Liver (tissue), 3 donors: Measurements from ENCODE around the gene COPS7A.

Source experiments
- RAD21 ChIP-seq, 2 donors: IDR thresholded peaks; 2 replicates each; pipeline ENCODE4 v1.6.1; 2016; ENCODE audit warnings: antibody characterized with exemption in 2 of 2, mild to moderate bottlenecking in 2 of 2
- RXRA ChIP-seq, 2 donors: IDR thresholded peaks; 2 replicates each; pipeline ENCODE4 v1.6.1; 2017 to 2018; ENCODE audit warnings: antibody characterized with exemption in 2 of 2, mild to moderate bottlenecking in 1 of 2
- TAF1 ChIP-seq: conservative IDR thresholded peaks from 2 replicates; pipeline ENCODE4 v1.6.1; 2016; ENCODE audit warnings: antibody characterized with exemption, mild to moderate bottlenecking
- TF ChIP-seq, protein P1 (sequence below): fragments of 150-350 bp; IDR thresholded peaks from 2 replicates; pipeline ENCODE4 v1.5.1; 2017; ENCODE audit warnings: improper control_type of control experiment, low read depth, low read length; ENCODE audit not compliant: missing input control
- TF ChIP-seq, protein P2 (sequence below): IDR thresholded peaks from 2 replicates; pipeline ENCODE4 v1.6.1; 2016; ENCODE audit warnings: antibody characterized with exemption, mild to moderate bottlenecking
- TF ChIP-seq, protein P3 (sequence below): IDR thresholded peaks from 2 replicates; pipeline ENCODE4 v1.6.1; 2016; ENCODE audit warnings: antibody characterized with exemption
- TF ChIP-seq, protein P4 (sequence below): IDR thresholded peaks from 2 replicates; pipeline ENCODE4 v1.6.1; 2016; ENCODE audit warnings: antibody characterized with exemption
- donor health status: healthy.
- donor health status: healthy.

DNA sequence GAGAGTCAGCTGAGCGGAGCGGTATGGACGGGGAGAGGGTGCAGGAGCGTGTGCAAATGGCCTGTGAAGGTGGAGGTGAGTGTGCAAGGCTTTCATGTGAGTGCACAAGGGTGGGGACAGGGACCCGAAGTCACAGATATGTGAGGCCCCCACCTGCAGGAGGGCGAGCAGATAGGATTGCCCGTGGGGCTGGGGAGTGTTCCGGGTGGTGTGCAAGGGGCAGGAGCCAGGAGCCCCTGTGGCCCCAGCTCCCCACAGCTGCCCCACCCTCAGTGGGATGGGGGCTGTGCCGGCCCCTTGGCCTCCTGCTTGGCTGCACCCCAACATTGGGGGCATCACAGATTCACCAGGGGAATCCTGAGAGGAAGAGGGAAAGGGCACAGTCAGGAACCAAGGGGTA, 29.1 kb upstream of the COPS7A start:
- no peak for TF ChIP-seq RAD21 (IDR thresholded peaks at IDR 0.05)
- TF ChIP-seq, protein P1, sequence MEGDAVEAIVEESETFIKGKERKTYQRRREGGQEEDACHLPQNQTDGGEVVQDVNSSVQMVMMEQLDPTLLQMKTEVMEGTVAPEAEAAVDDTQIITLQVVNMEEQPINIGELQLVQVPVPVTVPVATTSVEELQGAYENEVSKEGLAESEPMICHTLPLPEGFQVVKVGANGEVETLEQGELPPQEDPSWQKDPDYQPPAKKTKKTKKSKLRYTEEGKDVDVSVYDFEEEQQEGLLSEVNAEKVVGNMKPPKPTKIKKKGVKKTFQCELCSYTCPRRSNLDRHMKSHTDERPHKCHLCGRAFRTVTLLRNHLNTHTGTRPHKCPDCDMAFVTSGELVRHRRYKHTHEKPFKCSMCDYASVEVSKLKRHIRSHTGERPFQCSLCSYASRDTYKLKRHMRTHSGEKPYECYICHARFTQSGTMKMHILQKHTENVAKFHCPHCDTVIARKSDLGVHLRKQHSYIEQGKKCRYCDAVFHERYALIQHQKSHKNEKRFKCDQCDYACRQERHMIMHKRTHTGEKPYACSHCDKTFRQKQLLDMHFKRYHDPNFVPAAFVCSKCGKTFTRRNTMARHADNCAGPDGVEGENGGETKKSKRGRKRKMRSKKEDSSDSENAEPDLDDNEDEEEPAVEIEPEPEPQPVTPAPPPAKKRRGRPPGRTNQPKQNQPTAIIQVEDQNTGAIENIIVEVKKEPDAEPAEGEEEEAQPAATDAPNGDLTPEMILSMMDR, result no peak
- TF ChIP-seq RXRA (IDR thresholded peaks at IDR 0.05), result no peak
- TF ChIP-seq, protein P2, sequence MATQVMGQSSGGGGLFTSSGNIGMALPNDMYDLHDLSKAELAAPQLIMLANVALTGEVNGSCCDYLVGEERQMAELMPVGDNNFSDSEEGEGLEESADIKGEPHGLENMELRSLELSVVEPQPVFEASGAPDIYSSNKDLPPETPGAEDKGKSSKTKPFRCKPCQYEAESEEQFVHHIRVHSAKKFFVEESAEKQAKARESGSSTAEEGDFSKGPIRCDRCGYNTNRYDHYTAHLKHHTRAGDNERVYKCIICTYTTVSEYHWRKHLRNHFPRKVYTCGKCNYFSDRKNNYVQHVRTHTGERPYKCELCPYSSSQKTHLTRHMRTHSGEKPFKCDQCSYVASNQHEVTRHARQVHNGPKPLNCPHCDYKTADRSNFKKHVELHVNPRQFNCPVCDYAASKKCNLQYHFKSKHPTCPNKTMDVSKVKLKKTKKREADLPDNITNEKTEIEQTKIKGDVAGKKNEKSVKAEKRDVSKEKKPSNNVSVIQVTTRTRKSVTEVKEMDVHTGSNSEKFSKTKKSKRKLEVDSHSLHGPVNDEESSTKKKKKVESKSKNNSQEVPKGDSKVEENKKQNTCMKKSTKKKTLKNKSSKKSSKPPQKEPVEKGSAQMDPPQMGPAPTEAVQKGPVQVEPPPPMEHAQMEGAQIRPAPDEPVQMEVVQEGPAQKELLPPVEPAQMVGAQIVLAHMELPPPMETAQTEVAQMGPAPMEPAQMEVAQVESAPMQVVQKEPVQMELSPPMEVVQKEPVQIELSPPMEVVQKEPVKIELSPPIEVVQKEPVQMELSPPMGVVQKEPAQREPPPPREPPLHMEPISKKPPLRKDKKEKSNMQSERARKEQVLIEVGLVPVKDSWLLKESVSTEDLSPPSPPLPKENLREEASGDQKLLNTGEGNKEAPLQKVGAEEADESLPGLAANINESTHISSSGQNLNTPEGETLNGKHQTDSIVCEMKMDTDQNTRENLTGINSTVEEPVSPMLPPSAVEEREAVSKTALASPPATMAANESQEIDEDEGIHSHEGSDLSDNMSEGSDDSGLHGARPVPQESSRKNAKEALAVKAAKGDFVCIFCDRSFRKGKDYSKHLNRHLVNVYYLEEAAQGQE, result no peak
- no peak for TF ChIP-seq TAF1
- TF ChIP-seq, protein P3, sequence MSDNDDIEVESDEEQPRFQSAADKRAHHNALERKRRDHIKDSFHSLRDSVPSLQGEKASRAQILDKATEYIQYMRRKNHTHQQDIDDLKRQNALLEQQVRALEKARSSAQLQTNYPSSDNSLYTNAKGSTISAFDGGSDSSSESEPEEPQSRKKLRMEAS, result no peak
- TF ChIP-seq, protein P4, sequence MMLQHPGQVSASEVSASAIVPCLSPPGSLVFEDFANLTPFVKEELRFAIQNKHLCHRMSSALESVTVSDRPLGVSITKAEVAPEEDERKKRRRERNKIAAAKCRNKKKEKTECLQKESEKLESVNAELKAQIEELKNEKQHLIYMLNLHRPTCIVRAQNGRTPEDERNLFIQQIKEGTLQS, result no peak
